K562 (cell line): ENCODE data around the gene IFFO2. TPM values are rescaled to one million over a fixed set of nuclear protein-coding genes. Genes with fewer than 3 reads are reported as not detected.

Experiments
- CAMTA2 ChIP-seq: fragments of 250-450 bp; sonication (Bioruptor Pico); conservative IDR thresholded peaks from 2 replicates; pipeline ENCODE4 v1.5.1; 2022
- COPS2 ChIP-seq: fragments of 450-650 bp; conservative IDR thresholded peaks from 2 replicates; pipeline ENCODE4 v1.6.1; 2016; ENCODE audit warnings: mild to moderate bottlenecking, moderate library complexity
- EGR1 ChIP-seq: fragments of 450-650 bp; conservative IDR thresholded peaks from 2 replicates; pipeline ENCODE4 v1.6.1; 2017; ENCODE audit warnings: mild to moderate bottlenecking
- ESRRA ChIP-seq: fragments of 450-650 bp; IDR thresholded peaks from 2 replicates; pipeline ENCODE4 v1.6.1; 2014; ENCODE audit warnings: low read depth, mild to moderate bottlenecking, moderate library complexity, borderline replicate concordance
- ETV1 ChIP-seq: fragments of 450-650 bp; conservative IDR thresholded peaks from 2 replicates; pipeline ENCODE4 v1.6.1; 2016; ENCODE audit warnings: missing genetic modification characterization, control low read depth, low read depth, missing compliant biosample characterization
- FOXJ2 ChIP-seq: fragments of 200-800 bp; sonication (Bioruptor generic); IDR thresholded peaks from 2 replicates; pipeline ENCODE4 v1.6.1; 2016; ENCODE audit warnings: missing genetic modification characterization, missing compliant biosample characterization
- NRF1 ChIP-seq, 2 experiments: fragments of 450-650 bp; IDR thresholded peaks in 1 of 2; conservative IDR thresholded peaks in 1 of 2; 2 replicates each; pipeline ENCODE4 v1.6.1; 2014; ENCODE audit warnings: mild to moderate bottlenecking in 2 of 2
- POLR2G ChIP-seq: fragments of 200-400 bp; formaldehyde crosslinking; IDR thresholded peaks from 2 replicates; pipeline ENCODE4 v1.6.1; 2017; ENCODE audit warnings: low read depth, mild to moderate bottlenecking, antibody characterized with exemption, low read length, moderate library complexity
- RCOR1 ChIP-seq, 2 experiments: IDR thresholded peaks; 2 replicates each; pipeline ENCODE4 v1.6.1; 2012; ENCODE audit warnings: low read depth in 2 of 2, low read length in 2 of 2, borderline replicate concordance in 1 of 2, improper control_type of control experiment in 1 of 2
- SETDB1 ChIP-seq: IDR thresholded peaks from one replicate; pipeline ENCODE4 v1.6.1; 2012; ENCODE audit warnings: low read length, control low read depth, inconsistent platforms
- SIN3B ChIP-seq: fragments of 450-650 bp; IDR thresholded peaks from 2 replicates; pipeline ENCODE4 v1.6.1; 2017; ENCODE audit warnings: low read depth, mild to moderate bottlenecking, moderate library complexity
- SLC30A9 ChIP-seq: fragments of 250-450 bp; sonication (Bioruptor Pico); IDR thresholded peaks from 2 replicates; pipeline ENCODE4 v1.8.0; 2022; ENCODE audit warnings: mild to moderate bottlenecking, moderate library complexity
- TSC22D4 ChIP-seq: fragments of 450-650 bp; IDR thresholded peaks from 2 replicates; pipeline ENCODE4 v1.6.1; 2016; ENCODE audit warnings: missing genetic modification characterization, missing biosample characterization, control low read depth
- ZNF12 ChIP-seq: sonication (generic); formaldehyde crosslinking; IDR thresholded peaks from 2 replicates; pipeline ENCODE4 v1.4.0; 2020; ENCODE audit warnings: mild to moderate bottlenecking, missing genetic modification reagents
- ZNF174 ChIP-seq: fragments of 250-450 bp; sonication (Bioruptor Pico); IDR thresholded peaks from 2 replicates; pipeline ENCODE4 v1.4.0; 2020; ENCODE audit warnings: mild to moderate bottlenecking
- ZNF324 ChIP-seq: fragments of 250-450 bp; sonication (Bioruptor Pico); IDR thresholded peaks from 2 replicates; pipeline ENCODE4 v1.4.0; 2020; ENCODE audit warnings: mild to moderate bottlenecking
- ZNF384 ChIP-seq: IDR thresholded peaks from 2 replicates; pipeline ENCODE4 v1.6.1; 2012; ENCODE audit warnings: low read depth, low read length, improper control_type of control experiment
- ZNF512 ChIP-seq: IDR thresholded peaks from 2 replicates; pipeline ENCODE4 v1.6.1; 2016; ENCODE audit warnings: missing genetic modification characterization, missing compliant biosample characterization
- ZNF699 ChIP-seq: fragments of 250-450 bp; sonication (Bioruptor Pico); IDR thresholded peaks from 2 replicates; pipeline ENCODE4 v1.8.0; 2021; ENCODE audit warnings: mild to moderate bottlenecking, moderate library complexity; ENCODE audit not compliant: insufficient replicate concordance
- polyA plus RNA-seq, 8 experiments: library from polyadenylated mRNA; depleted of rRNA in 4 of 8; stranded (reverse) in 5 of 8; unstranded in 3 of 8; fragments of >200 nt; fragmentation: Nextera tagmentation in 2 of 8; fragmentation: Illumina TruSeq in 1 of 8; extraction: Ambion mirVana in 2 of 8; extraction: Trizol in 1 of 8; gene quantifications; 2 replicates each; pipeline versions ENCODE4 v1.2.1 to v1.2.3, GENCODE V29; 2011 to 2014; ENCODE audit warnings: inconsistent platforms in 1 of 8, missing spikeins in 1 of 8
- total RNA-seq, 7 experiments: library from RNA; depleted of rRNA in 6 of 7; stranded (reverse); fragments of >200 nt in 6 of 7; fragmentation: Illumina TruSeq in 2 of 7; extraction: Trizol in 2 of 7; gene quantifications; 2 replicates each; pipeline versions ENCODE4 v1.2.1 to v1.2.3, GENCODE V29; 2011 to 2021; ENCODE audit warnings: low replicate concordance in 1 of 7
- TF ChIP-seq, protein P1 (sequence below): fragments of 250-450 bp; sonication (Bioruptor Pico); IDR thresholded peaks from 2 replicates; pipeline ENCODE4 v1.4.0; 2020; ENCODE audit warnings: mild to moderate bottlenecking, moderate library complexity, borderline replicate concordance
- TF ChIP-seq, protein P2 (sequence below): fragments of 250-450 bp; sonication (Bioruptor Pico); IDR thresholded peaks from 2 replicates; pipeline ENCODE4 v1.8.0; 2022; ENCODE audit warnings: inconsistent platforms
- TF ChIP-seq, protein P3 (sequence below): fragments of 450-650 bp; IDR thresholded peaks from 2 replicates; pipeline ENCODE4 v1.6.1; 2017; ENCODE audit warnings: mild to moderate bottlenecking, moderate library complexity

The IFFO2 gene
- total and polyA plus RNA-seq, 9 of the 15 experiments (the other 6 are each of a cell fraction or from before 2014, with no cell fraction given), result 0.15 to 1.0 (median 0.44) TPM; not detected in 2

- TF ChIP-seq ZNF324 (CRISPR knock-in tag) (no peak), ZNF384 (no peak), NRF1 (conservative IDR thresholded peaks at IDR 0.05 in 1 of 2, IDR thresholded peaks at IDR 0.05 in 1 of 2) (peak; percentile 64 to 68), EGR1 (no peak), CAMTA2 (CRISPR knock-in tag) (no peak), ZNF174 (CRISPR knock-in tag) (no peak), SETDB1 (no peak), ZNF12 (CRISPR knock-in tag) (0 out of 2 replicates have a peak, but pooled peaks have one; percentile 60), ZNF512 (tag) (no peak), ESRRA (peak; percentile 45; the same call in 1 of the 2 replicates), SIN3B (no peak), ZNF699 (no peak), SLC30A9 (CRISPR knock-in tag) (no peak), COPS2 (no peak), ETV1 (tag) (peak; percentile 17; the same call in 1 of the 2 replicates), POLR2G (peak; percentile 94), RCOR1 (IDR thresholded peaks at IDR 0.05; ENCODE audit: borderline replicate concordance in 1 of 2, low read depth in 2 of 2, low read length in 2 of 2) (no peak; a peak in 1 of 4 replicates), TSC22D4 (no peak), FOXJ2 (tag) (no peak; the same call in 1 of the 2 replicates)
- TF ChIP-seq, protein P1, sequence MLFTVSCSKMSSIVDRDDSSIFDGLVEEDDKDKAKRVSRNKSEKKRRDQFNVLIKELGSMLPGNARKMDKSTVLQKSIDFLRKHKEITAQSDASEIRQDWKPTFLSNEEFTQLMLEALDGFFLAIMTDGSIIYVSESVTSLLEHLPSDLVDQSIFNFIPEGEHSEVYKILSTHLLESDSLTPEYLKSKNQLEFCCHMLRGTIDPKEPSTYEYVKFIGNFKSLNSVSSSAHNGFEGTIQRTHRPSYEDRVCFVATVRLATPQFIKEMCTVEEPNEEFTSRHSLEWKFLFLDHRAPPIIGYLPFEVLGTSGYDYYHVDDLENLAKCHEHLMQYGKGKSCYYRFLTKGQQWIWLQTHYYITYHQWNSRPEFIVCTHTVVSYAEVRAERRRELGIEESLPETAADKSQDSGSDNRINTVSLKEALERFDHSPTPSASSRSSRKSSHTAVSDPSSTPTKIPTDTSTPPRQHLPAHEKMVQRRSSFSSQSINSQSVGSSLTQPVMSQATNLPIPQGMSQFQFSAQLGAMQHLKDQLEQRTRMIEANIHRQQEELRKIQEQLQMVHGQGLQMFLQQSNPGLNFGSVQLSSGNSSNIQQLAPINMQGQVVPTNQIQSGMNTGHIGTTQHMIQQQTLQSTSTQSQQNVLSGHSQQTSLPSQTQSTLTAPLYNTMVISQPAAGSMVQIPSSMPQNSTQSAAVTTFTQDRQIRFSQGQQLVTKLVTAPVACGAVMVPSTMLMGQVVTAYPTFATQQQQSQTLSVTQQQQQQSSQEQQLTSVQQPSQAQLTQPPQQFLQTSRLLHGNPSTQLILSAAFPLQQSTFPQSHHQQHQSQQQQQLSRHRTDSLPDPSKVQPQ (CRISPR knock-in tag), result no peak
- TF ChIP-seq, protein P2, sequence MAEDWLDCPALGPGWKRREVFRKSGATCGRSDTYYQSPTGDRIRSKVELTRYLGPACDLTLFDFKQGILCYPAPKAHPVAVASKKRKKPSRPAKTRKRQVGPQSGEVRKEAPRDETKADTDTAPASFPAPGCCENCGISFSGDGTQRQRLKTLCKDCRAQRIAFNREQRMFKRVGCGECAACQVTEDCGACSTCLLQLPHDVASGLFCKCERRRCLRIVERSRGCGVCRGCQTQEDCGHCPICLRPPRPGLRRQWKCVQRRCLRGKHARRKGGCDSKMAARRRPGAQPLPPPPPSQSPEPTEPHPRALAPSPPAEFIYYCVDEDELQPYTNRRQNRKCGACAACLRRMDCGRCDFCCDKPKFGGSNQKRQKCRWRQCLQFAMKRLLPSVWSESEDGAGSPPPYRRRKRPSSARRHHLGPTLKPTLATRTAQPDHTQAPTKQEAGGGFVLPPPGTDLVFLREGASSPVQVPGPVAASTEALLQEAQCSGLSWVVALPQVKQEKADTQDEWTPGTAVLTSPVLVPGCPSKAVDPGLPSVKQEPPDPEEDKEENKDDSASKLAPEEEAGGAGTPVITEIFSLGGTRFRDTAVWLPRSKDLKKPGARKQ (CRISPR knock-in tag), result no peak
- TF ChIP-seq, protein P3, sequence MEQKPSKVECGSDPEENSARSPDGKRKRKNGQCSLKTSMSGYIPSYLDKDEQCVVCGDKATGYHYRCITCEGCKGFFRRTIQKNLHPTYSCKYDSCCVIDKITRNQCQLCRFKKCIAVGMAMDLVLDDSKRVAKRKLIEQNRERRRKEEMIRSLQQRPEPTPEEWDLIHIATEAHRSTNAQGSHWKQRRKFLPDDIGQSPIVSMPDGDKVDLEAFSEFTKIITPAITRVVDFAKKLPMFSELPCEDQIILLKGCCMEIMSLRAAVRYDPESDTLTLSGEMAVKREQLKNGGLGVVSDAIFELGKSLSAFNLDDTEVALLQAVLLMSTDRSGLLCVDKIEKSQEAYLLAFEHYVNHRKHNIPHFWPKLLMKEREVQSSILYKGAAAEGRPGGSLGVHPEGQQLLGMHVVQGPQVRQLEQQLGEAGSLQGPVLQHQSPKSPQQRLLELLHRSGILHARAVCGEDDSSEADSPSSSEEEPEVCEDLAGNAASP, result no peak
Observed at GRCh38 chr1:18902523-18903290, 53.8 kb downstream of the IFFO2 start, which contains the start of gene ALDH4A1 (continued).
